ENCODE results near the gene GNAQ.

DNA sequence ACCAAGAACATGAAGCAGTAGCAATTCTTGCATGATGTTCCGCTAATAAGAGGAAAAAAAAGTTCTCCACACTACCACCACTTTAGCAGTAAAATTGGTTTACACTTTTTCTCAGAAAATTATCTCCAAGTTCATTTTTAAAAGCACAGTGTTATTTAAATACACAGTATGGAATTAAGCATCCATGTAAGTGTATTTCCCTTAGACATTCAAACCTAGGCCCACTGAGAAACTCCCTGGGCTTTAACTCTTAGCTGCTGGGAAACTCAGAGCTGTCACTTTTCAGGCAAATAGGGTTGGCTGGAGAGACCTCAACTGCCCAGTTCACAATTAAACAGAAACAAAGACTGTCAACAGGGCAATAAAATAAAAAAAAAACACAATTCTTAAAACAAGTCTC, 2.7 kb downstream of the GNAQ start:
- no peak for TF ChIP-seq EZH2 (IDR thresholded peaks at IDR 0.05; ENCODE audit: borderline replicate concordance, low read length)
- TF ChIP-seq, protein P1, sequence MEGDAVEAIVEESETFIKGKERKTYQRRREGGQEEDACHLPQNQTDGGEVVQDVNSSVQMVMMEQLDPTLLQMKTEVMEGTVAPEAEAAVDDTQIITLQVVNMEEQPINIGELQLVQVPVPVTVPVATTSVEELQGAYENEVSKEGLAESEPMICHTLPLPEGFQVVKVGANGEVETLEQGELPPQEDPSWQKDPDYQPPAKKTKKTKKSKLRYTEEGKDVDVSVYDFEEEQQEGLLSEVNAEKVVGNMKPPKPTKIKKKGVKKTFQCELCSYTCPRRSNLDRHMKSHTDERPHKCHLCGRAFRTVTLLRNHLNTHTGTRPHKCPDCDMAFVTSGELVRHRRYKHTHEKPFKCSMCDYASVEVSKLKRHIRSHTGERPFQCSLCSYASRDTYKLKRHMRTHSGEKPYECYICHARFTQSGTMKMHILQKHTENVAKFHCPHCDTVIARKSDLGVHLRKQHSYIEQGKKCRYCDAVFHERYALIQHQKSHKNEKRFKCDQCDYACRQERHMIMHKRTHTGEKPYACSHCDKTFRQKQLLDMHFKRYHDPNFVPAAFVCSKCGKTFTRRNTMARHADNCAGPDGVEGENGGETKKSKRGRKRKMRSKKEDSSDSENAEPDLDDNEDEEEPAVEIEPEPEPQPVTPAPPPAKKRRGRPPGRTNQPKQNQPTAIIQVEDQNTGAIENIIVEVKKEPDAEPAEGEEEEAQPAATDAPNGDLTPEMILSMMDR (conservative IDR thresholded peaks at IDR 0.05 in 1 of 2, IDR thresholded peaks at IDR 0.05 in 1 of 2; ENCODE audit: extremely low read depth in 1 of 2, insufficient read depth in 1 of 2, low read depth in 1 of 2, low read length in 2 of 2): no peak
